Central memory CD8-positive, alpha-beta T cell (primary cell): ENCODE data around the gene ULK3.
A peak's percentile ranks its signal among the peaks of the same experiment; 100 is the strongest.

ENCODE experiments used
- ATAC-seq: fragments of 150-1000 bp; cut with Tn5 transposase; replicated peaks from 2 replicates; pipeline ENCODE4 v1.10.0; 2022; ENCODE audit warnings: mild to moderate bottlenecking, moderate FRiP score, moderate number of reproducible peaks; ENCODE audit not compliant: poor library complexity, severe bottlenecking; ENCODE audit errors: extremely low read depth
- DNase-seq, 2 donors: peaks; one replicate each; pipeline ENCODE4 v3.0.0; 2021; ENCODE audit warnings: low spot score in 2 of 2
- H3K27ac Mint-ChIP-seq: one replicate; pipeline ENCODE4 v1.8.0; 2022; ENCODE audit warnings: low read depth, mild to moderate bottlenecking, moderate library complexity, mixed read lengths
- H3K27me3 Mint-ChIP-seq: one replicate; pipeline ENCODE4 v1.8.0; 2022; ENCODE audit warnings: mixed read lengths
- H3K36me3 Mint-ChIP-seq: one replicate; pipeline ENCODE4 v1.8.0; 2022; ENCODE audit warnings: mild to moderate bottlenecking, moderate library complexity, mixed read lengths; ENCODE audit not compliant: insufficient read depth
- H3K4me1 Mint-ChIP-seq: one replicate; pipeline ENCODE4 v1.8.0; 2022; ENCODE audit warnings: mixed read lengths
- H3K4me3 Mint-ChIP-seq: one replicate; pipeline ENCODE4 v1.8.0; 2022; ENCODE audit warnings: mild to moderate bottlenecking, moderate library complexity, mixed read lengths
- H3K9me3 Mint-ChIP-seq: one replicate; pipeline ENCODE4 v1.8.0; 2022; ENCODE audit warnings: mixed read lengths

Gene ULK3

GRCh38 chr15:74878273-74878672 lies 35.3 kb upstream of the ULK3 start:
- Mint-ChIP-seq H3K9me3 (no peaks in the 10 kb centered on the region), H3K36me3 (peaks cover 2% of the 10 kb centered on the region), H3K27me3 (no peaks in the 10 kb centered on the region), H3K4me3 (no peak overlapping the region), H3K4me1 (no peaks in the 10 kb centered on the region), H3K27ac (no peak overlapping the region)
- ATAC-seq (no peak), DNase-seq (no peak)

- Mint-ChIP-seq H3K27me3 (no peaks in the 10 kb centered on the region), H3K36me3 (peaks cover 14% of the 10 kb centered on the region), H3K9me3 (no peaks in the 10 kb centered on the region), H3K4me1 (peaks cover 39% of the 10 kb centered on the region), H3K4me3 (peak overlapping the region; percentile 100), H3K27ac (peak overlapping the region; percentile 100)
- DNase-seq (no peak), ATAC-seq (no peak)
Observed at GRCh38 chr15:74873756-74874424, 30.9 kb upstream of the ULK3 start.

DNA sequence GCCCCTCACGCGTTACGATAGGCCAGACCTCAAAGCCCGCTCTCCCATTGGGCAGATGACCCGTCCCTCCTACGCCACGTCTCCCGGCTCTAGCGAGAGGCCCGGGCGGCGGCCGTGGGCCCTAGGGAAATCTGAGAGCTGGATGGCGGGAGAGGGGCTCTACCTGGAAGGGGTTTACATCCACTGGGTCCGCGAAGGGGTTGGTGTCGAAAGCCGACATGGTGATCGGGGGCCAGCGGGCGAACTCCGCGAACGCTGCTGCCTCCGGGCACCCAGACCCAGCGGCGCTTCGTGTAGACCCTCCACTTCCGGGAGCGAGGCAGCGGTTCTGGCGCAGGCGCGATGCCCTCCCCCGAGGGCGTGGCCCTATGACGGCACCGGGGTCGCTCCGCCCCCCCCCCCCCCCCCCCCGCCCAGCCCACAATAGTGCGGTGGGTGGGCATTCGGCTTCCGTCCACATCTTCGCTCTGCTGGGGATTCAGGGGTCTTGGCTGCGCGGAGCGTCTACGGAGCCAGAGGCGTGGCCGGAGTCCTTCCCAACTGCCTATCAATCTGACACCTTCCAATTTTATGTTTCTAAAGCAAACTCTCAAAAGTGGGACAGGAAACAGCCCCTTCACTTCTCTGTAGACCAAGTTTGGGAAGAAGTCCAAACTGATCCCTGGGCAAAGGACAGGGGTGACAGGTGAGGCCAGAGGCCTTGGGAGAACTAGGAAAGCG lies 30.2 kb upstream of the ULK3 start, which contains the start of gene SCAMP2:
Gene SCAMP2, minus strand, starts transcription at position 330 of the 720 bp plus-strand sequence. Its CDS starts 110 bp downstream, at position 220.
- DNase-seq (peak; percentile 88), ATAC-seq (peak; percentile 90)
- H3K4me1 Mint-ChIP-seq, result peaks cover 46% of the 10 kb centered on the region
- H3K27me3 Mint-ChIP-seq, result no peaks in the 10 kb centered on the region
- H3K36me3 Mint-ChIP-seq, result peaks cover 14% of the 10 kb centered on the region
- H3K27ac Mint-ChIP-seq, result peak within 1 kb of the TSS; percentile 100
- no peaks in the 10 kb centered on the region for H3K9me3 Mint-ChIP-seq
- peak within 1 kb of the TSS; percentile 100 for H3K4me3 Mint-ChIP-seq

- Mint-ChIP-seq H3K4me3 (peak overlapping the region; percentile 100), H3K4me1 (peaks cover 51% of the 10 kb centered on the region), H3K27ac (peak overlapping the region; percentile 100), H3K9me3 (no peaks in the 10 kb centered on the region), H3K36me3 (peaks cover 18% of the 10 kb centered on the region), H3K27me3 (no peaks in the 10 kb centered on the region)
- DNase-seq, result no peak
- ATAC-seq, result no peak
Observed at GRCh38 chr15:74872702-74873035, 29.7 kb upstream of the ULK3 start.

- Mint-ChIP-seq H3K27me3 (no peaks in the 10 kb centered on the region), H3K36me3 (peaks cover 28% of the 10 kb centered on the region), H3K27ac (peak overlapping the region; percentile 80), H3K4me1 (peaks cover 66% of the 10 kb centered on the region), H3K4me3 (peak overlapping the region; percentile 100), H3K9me3 (no peaks in the 10 kb centered on the region)
- ATAC-seq (no peak), DNase-seq (no peak)
Observed at GRCh38 chr15:74870436-74871215, 27.7 kb upstream of the ULK3 start.

DNA sequence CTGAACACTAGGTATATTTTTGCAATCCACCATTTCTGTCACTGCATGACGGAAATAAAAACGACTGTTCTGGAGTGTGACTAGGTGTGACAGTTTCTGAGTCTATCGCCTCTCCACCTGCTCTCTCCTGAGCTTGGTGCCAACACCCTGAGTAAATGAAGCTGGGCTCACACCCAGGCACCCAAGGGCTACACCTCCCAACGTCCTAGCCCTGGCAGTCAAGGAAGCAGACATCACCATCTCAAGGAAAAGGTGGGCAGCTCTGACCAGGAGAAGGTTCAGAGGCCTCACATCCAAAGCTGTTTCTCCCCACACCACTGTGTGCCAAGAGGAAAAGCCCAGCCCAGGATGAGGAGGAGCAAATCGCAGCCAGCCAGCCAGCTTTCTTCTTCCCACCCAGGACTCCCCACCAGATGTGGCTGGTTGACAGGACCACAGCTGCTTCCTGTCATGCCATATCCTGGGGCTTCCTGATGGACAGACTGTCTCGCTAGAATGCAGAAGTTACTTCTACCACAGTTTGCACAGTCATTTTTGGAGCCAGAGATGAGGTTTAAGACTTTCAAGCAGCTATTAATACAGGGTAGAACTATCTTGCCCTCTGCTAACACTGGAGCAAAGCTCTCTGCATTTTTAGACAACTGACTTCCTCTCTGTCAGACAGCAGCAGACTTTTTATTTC lies 26.9 kb upstream of the ULK3 start:
- DNase-seq (no peak), ATAC-seq (peak; percentile 39)
- H3K27me3 Mint-ChIP-seq, result no peaks in the 10 kb centered on the region
- H3K27ac Mint-ChIP-seq, result peak overlapping the region; percentile 80
- H3K9me3 Mint-ChIP-seq, result no peaks in the 10 kb centered on the region
- peak overlapping the region; percentile 100 for H3K4me3 Mint-ChIP-seq
- H3K36me3 Mint-ChIP-seq, result peaks cover 31% of the 10 kb centered on the region
- peaks cover 72% of the 10 kb centered on the region for H3K4me1 Mint-ChIP-seq

DNA sequence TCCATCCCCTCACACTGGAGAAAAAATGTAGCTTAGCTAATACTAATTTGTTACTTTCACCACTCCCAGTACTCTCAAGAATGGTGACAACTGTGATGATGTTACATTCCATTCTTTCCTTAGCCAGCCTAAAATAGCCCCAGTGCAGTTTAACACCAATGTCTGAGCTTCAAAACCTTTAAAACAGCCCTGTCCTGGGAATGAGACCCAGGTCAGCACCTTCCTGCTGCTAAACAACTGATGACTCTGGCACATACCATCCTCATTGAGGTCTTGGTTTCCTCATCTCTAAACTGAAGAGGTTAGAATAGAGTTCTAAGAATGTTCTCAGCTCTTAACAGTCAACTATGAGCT lies 26.4 kb upstream of the ULK3 start:
- no peak for DNase-seq
- Mint-ChIP-seq H3K4me1 (peaks cover 76% of the 10 kb centered on the region), H3K27ac (peak overlapping the region; percentile 80), H3K27me3 (no peaks in the 10 kb centered on the region), H3K4me3 (peak overlapping the region; percentile 100), H3K36me3 (peaks cover 35% of the 10 kb centered on the region), H3K9me3 (no peaks in the 10 kb centered on the region)
- no peak for ATAC-seq

- H3K9me3 Mint-ChIP-seq, result no peaks in the 10 kb centered on the region
- peaks cover 85% of the 10 kb centered on the region for H3K4me1 Mint-ChIP-seq
- peaks cover 34% of the 10 kb centered on the region for H3K36me3 Mint-ChIP-seq
- H3K27me3 Mint-ChIP-seq, result no peaks in the 10 kb centered on the region
- no peak overlapping the region for H3K27ac Mint-ChIP-seq
- ATAC-seq, result no peak
- DNase-seq, result no peak
- peak overlapping the region; percentile 100 for H3K4me3 Mint-ChIP-seq
Observed at GRCh38 chr15:74868059-74868458, 25.1 kb upstream of the ULK3 start.

GRCh38 chr15:74867466-74868038 lies 24.6 kb upstream of the ULK3 start:
- Mint-ChIP-seq H3K4me1 (peaks cover 80% of the 10 kb centered on the region), H3K27me3 (no peaks in the 10 kb centered on the region), H3K36me3 (peaks cover 34% of the 10 kb centered on the region), H3K9me3 (no peaks in the 10 kb centered on the region), H3K27ac (no peak overlapping the region), H3K4me3 (peak overlapping the region; percentile 100)
- DNase-seq (no peak), ATAC-seq (no peak)

DNA sequence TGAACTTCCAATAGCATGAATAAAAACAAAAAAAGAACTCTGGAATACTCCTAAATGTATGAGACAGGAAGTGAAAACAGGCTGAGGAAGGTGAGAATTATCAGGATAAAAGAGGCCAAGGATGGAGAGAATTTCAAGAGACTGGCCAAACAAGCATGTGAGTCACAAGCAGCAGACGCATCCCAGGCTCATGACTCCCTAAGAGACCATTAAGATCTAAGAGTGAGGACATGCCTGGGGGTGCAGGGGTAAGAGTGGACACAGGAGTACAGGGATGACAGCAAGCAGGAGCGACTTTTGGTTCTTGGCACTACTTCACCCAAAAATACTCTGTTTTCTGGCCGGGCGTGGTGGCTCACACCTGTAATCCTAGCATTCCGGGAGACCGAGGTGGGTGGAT lies 23.1 kb upstream of the ULK3 start:
- Mint-ChIP-seq H3K9me3 (no peaks in the 10 kb centered on the region), H3K4me3 (peak overlapping the region; percentile 19), H3K27ac (peak overlapping the region; percentile 74), H3K4me1 (peaks cover 69% of the 10 kb centered on the region), H3K36me3 (peaks cover 30% of the 10 kb centered on the region), H3K27me3 (no peaks in the 10 kb centered on the region)
- ATAC-seq (no peak), DNase-seq (no peak)

DNA sequence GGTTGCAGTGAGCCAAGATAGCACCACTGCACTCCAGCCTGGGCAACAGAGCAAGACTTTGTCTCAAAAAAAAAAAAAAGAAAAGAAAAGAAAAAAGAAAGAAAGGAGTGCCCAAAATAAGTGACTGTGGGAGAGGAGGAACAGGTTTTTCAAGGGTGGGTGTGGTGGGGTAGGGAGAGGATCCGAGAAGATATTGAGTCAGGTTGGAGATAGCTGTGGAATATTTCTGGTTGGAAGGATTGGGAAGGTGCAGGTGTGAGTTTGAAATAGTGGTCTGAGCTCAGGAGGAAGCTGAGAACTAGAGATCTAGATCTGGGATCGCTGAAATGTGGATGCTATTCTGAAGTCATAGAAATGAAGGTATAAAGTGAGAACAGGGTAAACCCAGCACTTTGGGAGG lies 22.4 kb upstream of the ULK3 start:
- no peaks in the 10 kb centered on the region for H3K9me3 Mint-ChIP-seq
- no peak for DNase-seq
- H3K27me3 Mint-ChIP-seq, result no peaks in the 10 kb centered on the region
- peaks cover 61% of the 10 kb centered on the region for H3K4me1 Mint-ChIP-seq
- no peak for ATAC-seq
- peak overlapping the region; percentile 19 for H3K4me3 Mint-ChIP-seq
- H3K27ac Mint-ChIP-seq, result peak overlapping the region; percentile 71
- H3K36me3 Mint-ChIP-seq, result peaks cover 32% of the 10 kb centered on the region

GRCh38 chr15:74864296-74864695 lies 21.3 kb upstream of the ULK3 start:
- DNase-seq (no peak), ATAC-seq (no peak)
- peaks cover 27% of the 10 kb centered on the region for H3K36me3 Mint-ChIP-seq
- H3K4me3 Mint-ChIP-seq, result peak overlapping the region; percentile 24
- H3K27ac Mint-ChIP-seq, result peak overlapping the region; percentile 71
- H3K9me3 Mint-ChIP-seq, result no peaks in the 10 kb centered on the region
- H3K27me3 Mint-ChIP-seq, result no peaks in the 10 kb centered on the region
- H3K4me1 Mint-ChIP-seq, result peaks cover 55% of the 10 kb centered on the region
